Neuronal stem cell (in vitro differentiated cells): Measurements from ENCODE around the gene NHLH2.

ENCODE experiments used
- DNase-seq: peaks from one replicate; pipeline ENCODE4 v3.0.0-alpha.2; 2013; ENCODE audit warnings: low spot score
- H2AFZ ChIP-seq: one replicate; pipeline ENCODE4 v1.6.1; 2013; ENCODE audit warnings: mild to moderate bottlenecking, low read length, inconsistent platforms
- H2AK5ac ChIP-seq: 2 replicates; pipeline ENCODE4 v1.6.1; 2013; ENCODE audit warnings: low read depth, mild to moderate bottlenecking, inconsistent platforms, low read length, moderate library complexity, mixed read lengths
- H2BK120ac ChIP-seq: 2 replicates; pipeline ENCODE4 v1.6.1; 2013; ENCODE audit warnings: low read depth, mild to moderate bottlenecking, inconsistent platforms, low read length, moderate library complexity, mixed read lengths
- H2BK12ac ChIP-seq: one replicate; pipeline ENCODE4 v1.6.1; 2013; ENCODE audit warnings: low read length, inconsistent platforms
- H2BK15ac ChIP-seq: 2 replicates; pipeline ENCODE4 v1.6.1; 2013; ENCODE audit warnings: mild to moderate bottlenecking, low read length, inconsistent platforms, mixed read lengths
- H2BK5ac ChIP-seq: one replicate; pipeline ENCODE4 v1.6.1; 2013; ENCODE audit warnings: inconsistent platforms, mild to moderate bottlenecking, low read length, moderate library complexity
- H3K14ac ChIP-seq: one replicate; pipeline ENCODE4 v1.6.1; 2013; ENCODE audit warnings: low read length, inconsistent platforms
- H3K18ac ChIP-seq: 2 replicates; pipeline ENCODE4 v1.6.1; 2013; ENCODE audit warnings: low read length, inconsistent platforms
- H3K23ac ChIP-seq: 2 replicates; pipeline ENCODE4 v1.6.1; 2013; ENCODE audit warnings: low read depth, mild to moderate bottlenecking, mixed read lengths, low read length, inconsistent platforms; ENCODE audit not compliant: poor library complexity
- H3K27ac ChIP-seq: replicated peaks from 3 replicates; pipeline ENCODE4 v1.5.1; 2013; ENCODE audit warnings: low read length, inconsistent platforms
- H3K27me3 ChIP-seq, 3 experiments: 2 replicates each; pipeline ENCODE4 v1.6.1; 2013; ENCODE audit warnings: low read length in 3 of 3, mild to moderate bottlenecking in 2 of 3, inconsistent platforms in 1 of 3, low read depth in 1 of 3, mixed read lengths in 1 of 3, moderate library complexity in 1 of 3; ENCODE audit not compliant: control insufficient read depth in 3 of 3, insufficient read depth in 3 of 3
- H3K36me3 ChIP-seq, 2 donors: replicated peaks in 1 of 2; 2 replicates each; pipeline ENCODE4 v1.6.1; 2013; ENCODE audit warnings: low read length in 2 of 2; ENCODE audit not compliant: control insufficient read depth in 2 of 2, insufficient read depth in 2 of 2
- H3K4ac ChIP-seq: 2 replicates; pipeline ENCODE4 v1.6.1; 2013; ENCODE audit warnings: inconsistent platforms, mild to moderate bottlenecking, low read length, moderate library complexity
- H3K4me1 ChIP-seq, 2 donors: 1 replicate in 1 of 2; 2 replicates in 1 of 2; pipeline ENCODE4 v1.6.1; 2013; ENCODE audit warnings: low read length in 2 of 2, low read depth in 1 of 2; ENCODE audit not compliant: control insufficient read depth in 2 of 2, insufficient read depth in 1 of 2
- H3K4me2 ChIP-seq: one replicate; pipeline ENCODE4 v1.6.1; 2013; ENCODE audit warnings: mild to moderate bottlenecking, low read length, inconsistent platforms; ENCODE audit not compliant: insufficient read depth, poor library complexity, severe bottlenecking
- H3K4me3 ChIP-seq, 2 donors: 2 replicates each; pipeline ENCODE4 v1.5.1; 2013; ENCODE audit warnings: low read length in 2 of 2, mild to moderate bottlenecking in 2 of 2, inconsistent platforms in 1 of 2, moderate library complexity in 1 of 2
- H3K79me1 ChIP-seq: one replicate; pipeline ENCODE4 v1.6.1; 2013; ENCODE audit warnings: low read depth, mild to moderate bottlenecking, inconsistent platforms, low read length, moderate library complexity
- H3K9ac ChIP-seq: one replicate; pipeline ENCODE4 v1.6.1; 2013; ENCODE audit warnings: mild to moderate bottlenecking, low read depth, low read length, inconsistent platforms; ENCODE audit not compliant: poor library complexity
- H3K9me3 ChIP-seq, 2 donors: replicated peaks in 1 of 2; 2 replicates each; pipeline versions ENCODE3 to v1.6.1; 2013; ENCODE audit warnings: low read length in 2 of 2, mild to moderate bottlenecking in 2 of 2, inconsistent platforms in 1 of 2, low read depth in 1 of 2, mixed read lengths in 1 of 2, moderate library complexity in 1 of 2; ENCODE audit not compliant: control insufficient read depth in 2 of 2, insufficient read depth in 1 of 2
- H4K8ac ChIP-seq: one replicate; pipeline ENCODE4 v1.6.1; 2013; ENCODE audit warnings: low read depth, mild to moderate bottlenecking, inconsistent platforms, low read length, moderate library complexity
- H4K91ac ChIP-seq: one replicate; pipeline ENCODE4 v1.6.1; 2013; ENCODE audit warnings: low read length, low read depth, mild to moderate bottlenecking, inconsistent platforms; ENCODE audit not compliant: poor library complexity
- WGBS, 2 donors: extraction: QIAGEN DNeasy Blood & Tissue Kit; methylation state at CpG; one replicate each; pipeline ENCODE4 v1.1.7; 2013; ENCODE audit warnings: missing lambda C conversion rate in 2 of 2, mixed read lengths in 1 of 2; ENCODE audit not compliant: insufficient read length in 2 of 2, insufficient replicate concordance in 1 of 2; ENCODE audit errors: extremely low coverage in 2 of 2; 5-methylcytosine and 5-hydroxymethylcytosine counted together

NHLH2 gene

GRCh38 chr1:115811140-115811828, 29.6 kb downstream of the NHLH2 start:
- Histone ChIP-seq H3K9ac (no peak overlapping the region), H3K4me3 (no peak overlapping the region), H3K27me3 (peaks cover 0 to 3% (median 0%) of the 10 kb centered on the region in 3 experiments), H3K36me3 (no peaks in the 10 kb centered on the region), H2BK15ac (no peak overlapping the region), H2BK5ac (no peak overlapping the region), H2AFZ (no peak overlapping the region), H2BK120ac (no peak overlapping the region), H3K9me3 (no peaks in the 10 kb centered on the region), H4K91ac (no peak overlapping the region), H3K27ac (no peak overlapping the region), H3K4me1 (no peaks in the 10 kb centered on the region), H4K8ac (no peak overlapping the region), H2BK12ac (no peak overlapping the region), H3K14ac (no peak overlapping the region), H2AK5ac (no peak overlapping the region), H3K79me1 (no peaks in the 10 kb centered on the region), H3K18ac (no peak overlapping the region), H3K4me2 (no peak overlapping the region), H3K4ac (no peak overlapping the region), H3K23ac (no peak overlapping the region)
- DNase-seq: no peak
- no CpG with 5 or more reads among the region's 3 CpGs for WGBS, 2 donors

GRCh38 chr1:115810609-115811008, 30.3 kb downstream of the NHLH2 start:
- DNase-seq: no peak
- Histone ChIP-seq H4K8ac (no peak overlapping the region), H2AFZ (no peak overlapping the region), H2BK5ac (no peak overlapping the region), H3K4ac (no peak overlapping the region), H3K18ac (no peak overlapping the region), H2BK120ac (no peak overlapping the region), H2BK12ac (no peak overlapping the region), H3K4me1 (no peaks in the 10 kb centered on the region), H2BK15ac (no peak overlapping the region), H3K4me2 (no peak overlapping the region), H3K9ac (no peak overlapping the region), H4K91ac (no peak overlapping the region), H3K27me3 (peaks cover 0 to 3% (median 0%) of the 10 kb centered on the region in 3 experiments), H3K27ac (no peak overlapping the region), H3K23ac (no peak overlapping the region), H3K9me3 (no peaks in the 10 kb centered on the region), H3K4me3 (no peak overlapping the region), H2AK5ac (no peak overlapping the region), H3K79me1 (no peaks in the 10 kb centered on the region), H3K14ac (no peak overlapping the region), H3K36me3 (no peaks in the 10 kb centered on the region)
- WGBS, 2 donors: no CpG with 5 or more reads among the region's 2 CpGs

GRCh38 chr1:115809847-115810246, 31.1 kb downstream of the NHLH2 start:
- DNase-seq: no peak
- H2AFZ ChIP-seq: no peak overlapping the region
- H2BK15ac ChIP-seq: no peak overlapping the region
- no CpG with 5 or more reads among the region's 2 CpGs for WGBS, 2 donors
- no peak overlapping the region for H3K18ac ChIP-seq
- no peak overlapping the region for H2BK5ac ChIP-seq
- H3K4me1 ChIP-seq: no peaks in the 10 kb centered on the region
- no peak overlapping the region for H2BK120ac ChIP-seq
- no peaks in the 10 kb centered on the region for H3K36me3 ChIP-seq
- H3K27me3 ChIP-seq: peaks cover 0 to 3% (median 0%) of the 10 kb centered on the region in 3 experiments
- no peak overlapping the region for H3K27ac ChIP-seq
- no peak overlapping the region for H4K8ac ChIP-seq
- no peak overlapping the region for H3K4me2 ChIP-seq
- H3K4ac ChIP-seq: no peak overlapping the region
- H3K79me1 ChIP-seq: no peaks in the 10 kb centered on the region
- no peak overlapping the region for H2BK12ac ChIP-seq
- no peaks in the 10 kb centered on the region for H3K9me3 ChIP-seq
- no peak overlapping the region for H3K14ac ChIP-seq
- H4K91ac ChIP-seq: no peak overlapping the region
- H3K4me3 ChIP-seq: no peak overlapping the region
- H3K23ac ChIP-seq: no peak overlapping the region
- H2AK5ac ChIP-seq: no peak overlapping the region
- no peak overlapping the region for H3K9ac ChIP-seq

GRCh38 chr1:115809076-115809475, 31.9 kb downstream of the NHLH2 start:
- Histone ChIP-seq H3K79me1 (no peaks in the 10 kb centered on the region), H3K23ac (no peak overlapping the region), H3K27me3 (peaks cover 0 to 3% (median 0%) of the 10 kb centered on the region in 3 experiments), H3K18ac (no peak overlapping the region), H3K36me3 (no peaks in the 10 kb centered on the region), H2AFZ (no peak overlapping the region), H3K4me2 (no peak overlapping the region), H4K8ac (no peak overlapping the region), H3K4me1 (no peaks in the 10 kb centered on the region), H3K9me3 (no peaks in the 10 kb centered on the region), H4K91ac (no peak overlapping the region), H2BK5ac (no peak overlapping the region), H2BK15ac (no peak overlapping the region), H3K4me3 (no peak overlapping the region), H3K4ac (no peak overlapping the region), H3K27ac (no peak overlapping the region), H2BK120ac (no peak overlapping the region), H2BK12ac (no peak overlapping the region), H3K14ac (no peak overlapping the region), H3K9ac (no peak overlapping the region), H2AK5ac (no peak overlapping the region)
- no peak for DNase-seq
